Cardiac fibroblast (primary cell): Measurements from ENCODE around the gene ZNF74.

Experiments used
- DNase-seq, 2 donors: peaks; one replicate each; pipeline versions ENCODE4 v3.0.0 to v3.0.0-alpha.2; 2010; ENCODE audit warnings: low read depth in 2 of 2
- H3K4me3 ChIP-seq, 2 donors: replicated peaks in 1 of 2; 1 replicate in 1 of 2; 2 replicates in 1 of 2; pipeline ENCODE4 v1.5.1; 2011; ENCODE audit warnings: low read depth in 2 of 2, low read length in 2 of 2, mild to moderate bottlenecking in 2 of 2, moderate library complexity in 1 of 2
- TF ChIP-seq, protein P1 (sequence below): IDR thresholded peaks from one replicate; pipeline ENCODE4 v1.5.1; 2011; ENCODE audit warnings: low read depth, mild to moderate bottlenecking, low read length, inconsistent platforms

ZNF74 gene

DNA sequence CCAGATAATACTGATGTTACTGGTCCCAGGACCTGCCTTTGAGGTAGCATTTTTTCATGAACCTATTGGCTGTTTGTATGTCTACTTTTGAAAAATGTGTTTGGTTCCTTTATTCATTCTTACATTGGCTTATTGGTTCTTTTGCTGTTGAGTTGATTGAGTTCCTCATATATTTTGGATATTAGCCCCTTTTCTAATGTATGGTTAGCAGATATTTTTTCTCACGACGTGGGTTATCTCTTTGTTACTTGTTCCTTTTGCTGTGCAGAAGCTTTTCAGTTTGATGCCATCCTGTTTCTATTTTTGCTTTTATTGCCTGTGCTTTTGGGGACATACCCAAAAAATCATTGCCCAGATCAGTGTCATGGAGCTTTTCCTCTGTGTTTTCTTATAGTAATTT lies 9.8 kb upstream of the ZNF74 start:
- no peak for DNase-seq
- TF ChIP-seq, protein P1, sequence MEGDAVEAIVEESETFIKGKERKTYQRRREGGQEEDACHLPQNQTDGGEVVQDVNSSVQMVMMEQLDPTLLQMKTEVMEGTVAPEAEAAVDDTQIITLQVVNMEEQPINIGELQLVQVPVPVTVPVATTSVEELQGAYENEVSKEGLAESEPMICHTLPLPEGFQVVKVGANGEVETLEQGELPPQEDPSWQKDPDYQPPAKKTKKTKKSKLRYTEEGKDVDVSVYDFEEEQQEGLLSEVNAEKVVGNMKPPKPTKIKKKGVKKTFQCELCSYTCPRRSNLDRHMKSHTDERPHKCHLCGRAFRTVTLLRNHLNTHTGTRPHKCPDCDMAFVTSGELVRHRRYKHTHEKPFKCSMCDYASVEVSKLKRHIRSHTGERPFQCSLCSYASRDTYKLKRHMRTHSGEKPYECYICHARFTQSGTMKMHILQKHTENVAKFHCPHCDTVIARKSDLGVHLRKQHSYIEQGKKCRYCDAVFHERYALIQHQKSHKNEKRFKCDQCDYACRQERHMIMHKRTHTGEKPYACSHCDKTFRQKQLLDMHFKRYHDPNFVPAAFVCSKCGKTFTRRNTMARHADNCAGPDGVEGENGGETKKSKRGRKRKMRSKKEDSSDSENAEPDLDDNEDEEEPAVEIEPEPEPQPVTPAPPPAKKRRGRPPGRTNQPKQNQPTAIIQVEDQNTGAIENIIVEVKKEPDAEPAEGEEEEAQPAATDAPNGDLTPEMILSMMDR, result no peak
- no peak overlapping the region for H3K4me3 ChIP-seq

DNA sequence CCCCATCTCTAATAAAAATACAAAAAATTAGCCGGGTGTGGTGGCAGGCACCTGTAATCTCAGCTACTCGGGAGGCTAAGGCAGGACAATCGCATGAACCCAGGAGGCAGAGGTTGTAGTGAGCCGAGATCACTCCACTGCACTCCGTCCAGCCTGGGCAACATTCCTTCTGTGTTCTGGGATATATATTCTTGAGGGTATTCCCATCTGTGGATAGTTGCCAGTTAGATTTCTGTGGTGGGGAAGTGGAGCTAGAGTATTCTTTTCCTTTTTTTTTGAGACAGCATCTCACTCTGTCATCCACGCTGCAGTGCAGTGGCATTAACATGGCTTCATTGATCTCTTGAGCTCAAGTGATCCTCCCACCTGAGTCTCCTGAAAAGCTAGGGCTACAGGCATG lies 9.1 kb upstream of the ZNF74 start:
- TF ChIP-seq, protein P1, result no peak
- H3K4me3 ChIP-seq, result no peak overlapping the region
- no peak for DNase-seq

DNA sequence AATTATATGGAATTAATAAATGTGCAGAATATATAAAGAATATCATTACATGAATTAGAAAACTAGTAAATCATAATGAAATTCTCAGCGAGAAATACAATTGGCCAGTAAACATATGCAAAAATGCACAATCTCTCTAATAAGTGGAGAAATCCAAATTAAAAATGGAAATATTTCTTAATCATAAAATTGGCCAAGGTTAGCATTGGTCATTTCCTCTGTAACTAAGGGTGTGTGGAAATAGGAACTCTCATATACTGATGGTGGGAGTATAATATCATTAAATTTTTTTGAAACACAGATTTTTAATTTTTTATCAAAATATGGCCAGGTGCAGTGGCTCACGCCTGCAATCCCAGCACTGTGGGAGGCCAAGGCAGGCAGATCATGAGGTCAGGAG lies 7.6 kb upstream of the ZNF74 start:
- no peak for DNase-seq
- H3K4me3 ChIP-seq, result no peak overlapping the region
- TF ChIP-seq, protein P1, result no peak

DNA sequence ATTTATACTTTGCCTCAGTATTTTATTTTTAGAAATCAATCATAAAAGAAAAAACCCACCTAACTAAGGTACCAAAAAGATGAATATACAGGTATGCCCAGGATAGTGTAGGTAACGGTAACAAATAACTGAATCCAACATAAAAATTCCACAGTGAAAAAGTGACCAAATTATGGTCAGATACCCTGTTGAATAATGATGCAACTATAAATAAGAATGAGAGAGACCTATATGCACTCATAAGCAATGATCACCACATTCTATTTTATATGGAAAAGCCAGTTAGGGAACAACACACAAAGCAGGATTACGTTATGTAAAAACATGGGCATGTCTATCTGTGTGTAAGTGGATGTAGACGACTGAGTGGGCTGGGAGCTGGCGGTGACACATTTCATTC lies 7.0 kb upstream of the ZNF74 start:
- DNase-seq, result no peak

DNA sequence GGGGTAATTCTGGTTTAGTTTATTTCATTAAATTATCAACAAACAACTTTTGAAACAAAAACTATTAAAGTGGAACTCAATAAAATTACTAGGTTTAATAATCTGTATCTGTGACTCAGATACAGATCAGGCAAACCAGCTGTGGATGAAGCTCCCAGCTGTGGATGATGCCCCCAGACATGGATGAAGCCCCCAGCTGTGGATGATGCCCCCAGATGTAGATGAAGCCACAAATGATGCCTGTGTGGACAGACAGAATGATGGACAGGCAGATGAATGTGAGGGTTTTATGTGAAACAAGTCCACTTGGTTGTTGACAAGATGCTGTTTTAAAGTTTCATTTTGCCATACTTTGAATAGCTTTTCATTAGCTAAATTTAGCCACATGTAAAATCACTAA lies 5.8 kb upstream of the ZNF74 start:
- TF ChIP-seq, protein P1, result no peak
- no peak overlapping the region for H3K4me3 ChIP-seq
- no peak for DNase-seq

More for the DNA sequence above, 7.0 kb upstream of the ZNF74 start:
- no peak overlapping the region for H3K4me3 ChIP-seq
- TF ChIP-seq, protein P1, result no peak

DNA sequence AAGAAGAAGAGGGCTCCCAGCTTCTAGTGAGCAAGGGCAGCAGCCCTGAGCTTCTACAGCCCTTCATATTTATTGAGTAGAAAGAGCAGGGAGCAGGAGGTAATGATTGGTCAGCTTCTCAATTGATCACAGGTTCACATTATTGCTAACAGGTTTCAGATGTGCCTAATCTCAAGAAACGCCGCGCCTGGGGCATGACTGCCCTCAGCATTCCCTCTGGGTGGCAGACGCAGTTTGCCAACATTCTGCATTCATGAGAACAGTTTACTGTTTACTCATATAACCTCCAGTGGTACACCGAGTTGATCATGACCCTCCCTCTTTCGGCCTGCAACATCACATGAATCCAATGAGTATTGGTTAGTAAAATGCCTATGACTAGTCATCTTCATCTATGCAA lies 4.7 kb upstream of the ZNF74 start:
- no peak overlapping the region for H3K4me3 ChIP-seq
- TF ChIP-seq, protein P1, result no peak
- DNase-seq, result no peak

DNA sequence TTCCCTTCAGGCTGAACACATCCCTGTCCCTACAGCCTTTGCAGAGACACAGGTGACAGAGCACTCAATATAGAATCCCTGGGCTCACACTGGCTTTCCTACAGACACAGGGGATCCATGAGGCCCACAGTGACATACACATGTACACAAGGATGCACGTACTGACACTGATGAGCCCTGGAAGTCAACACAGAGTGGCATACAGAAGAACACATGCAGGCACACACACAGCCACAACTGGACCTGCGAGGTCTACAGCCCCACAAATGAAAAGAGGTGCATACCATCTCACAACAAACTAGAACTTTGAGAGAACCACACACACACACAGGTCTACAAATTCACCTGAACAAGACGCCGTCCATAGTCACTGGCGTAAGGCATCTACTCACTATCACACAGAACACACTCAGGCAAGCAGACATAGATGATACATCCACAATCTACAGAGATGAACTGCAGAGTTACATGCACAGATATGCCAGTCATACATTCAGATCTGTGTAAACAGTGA lies 3.5 kb upstream of the ZNF74 start:
- no peak for DNase-seq
- TF ChIP-seq, protein P1, result no peak
- H3K4me3 ChIP-seq, result no peak overlapping the region
